HL-60 (cell line): Measurements from ENCODE around the gene GALNT9.
"Not testable (repeated sequence)": the region's sequence is repeated elsewhere in the genome, so short reads cannot be mapped to it uniquely, and the experiment has no call there.

Experiments
- DNase-seq, 2 experiments: peaks; one replicate each; pipeline ENCODE4 v3.0.0-alpha.2; 2010 to 2020; ENCODE audit warnings: low read depth in 1 of 2, low spot score in 1 of 2
- H3K27ac ChIP-seq: fragments of 250-450 bp; sonication (Bioruptor Pico); replicated peaks from 2 replicates; pipeline ENCODE4 v1.5.1; 2020; ENCODE audit warnings: mild to moderate bottlenecking, moderate library complexity
- H3K27me3 ChIP-seq: fragments of 250-450 bp; sonication (Bioruptor Pico); 2 replicates; pipeline ENCODE4 v1.5.1; 2021; ENCODE audit warnings: mild to moderate bottlenecking, moderate library complexity; ENCODE audit not compliant: insufficient read depth, poor library complexity, severe bottlenecking
- H3K4me3 ChIP-seq: replicated peaks from 2 replicates; pipeline ENCODE4 v1.5.1; 2011; ENCODE audit warnings: mild to moderate bottlenecking, control low read depth, low read length; ENCODE audit not compliant: insufficient read depth
- CTCF ChIP-seq: IDR thresholded peaks from one replicate; pipeline ENCODE4 v1.5.1; 2011; ENCODE audit warnings: low read length, control low read depth, inconsistent platforms; ENCODE audit not compliant: insufficient read depth
- GABPA ChIP-seq: IDR thresholded peaks from 2 replicates; pipeline ENCODE4 v1.6.1; 2012; ENCODE audit warnings: low read depth
- POLR2AphosphoS5 ChIP-seq: IDR thresholded peaks from 2 replicates; pipeline ENCODE4 v1.6.1; 2012; ENCODE audit warnings: low read depth
- REST ChIP-seq: IDR thresholded peaks from 2 replicates; pipeline ENCODE4 v1.6.1; 2012; ENCODE audit warnings: low read depth; ENCODE audit not compliant: insufficient replicate concordance
- SPI1 ChIP-seq: IDR thresholded peaks from 2 replicates; pipeline ENCODE4 v1.6.1; 2012; ENCODE audit warnings: low read depth, mild to moderate bottlenecking, borderline replicate concordance

Gene GALNT9

GRCh38 chr12:132268674-132269073, 60.7 kb downstream of the GALNT9 start:
- TF ChIP-seq CTCF (no peak), POLR2AphosphoS5 (no peak), REST (no peak)
- H3K27me3 ChIP-seq: peaks cover 4% of the 10 kb centered on the region
- DNase-seq: no peak

GRCh38 chr12:132267873-132268272, 61.5 kb downstream of the GALNT9 start:
- Histone ChIP-seq H3K27ac (no peak overlapping the region), H3K27me3 (peaks cover 4% of the 10 kb centered on the region), H3K4me3 (no peak overlapping the region)
- no peak for TF ChIP-seq GABPA
- TF ChIP-seq SPI1: no peak
- no peak for TF ChIP-seq CTCF
- no peak for TF ChIP-seq POLR2AphosphoS5
- no peak for TF ChIP-seq REST
- DNase-seq: no peak

More at GRCh38 chr12:132268674-132269073, 60.7 kb downstream of the GALNT9 start:
- H3K4me3 ChIP-seq: no peak overlapping the region
- H3K27ac ChIP-seq: no peak overlapping the region

- Histone ChIP-seq H3K4me3 (no peak overlapping the region), H3K27me3 (peaks cover 4% of the 10 kb centered on the region), H3K27ac (no peak overlapping the region)
- no peak for TF ChIP-seq POLR2AphosphoS5
- no peak for TF ChIP-seq REST
- no peak for TF ChIP-seq SPI1
- no peak for DNase-seq
These were observed 62.6 kb downstream of the GALNT9 start for GRCh38 chr12:132266802-132267201.

GRCh38 chr12:132266370-132266769, 63.0 kb downstream of the GALNT9 start:
- no peak for DNase-seq
- Histone ChIP-seq H3K27ac (no peak overlapping the region), H3K4me3 (no peak overlapping the region), H3K27me3 (peaks cover under 1% of the 10 kb centered on the region)
- TF ChIP-seq POLR2AphosphoS5: no peak

GRCh38 chr12:132265822-132266221, 63.6 kb downstream of the GALNT9 start:
- DNase-seq, H3K27ac ChIP-seq, H3K27me3 ChIP-seq, H3K4me3 ChIP-seq: not testable (repeated sequence)
